SK-N-SH treated with all-trans-retinoic acid at 6 μM for 48 hours (cell line): Measurements from ENCODE around the gene FCGBP.

Experiments used
- ESRRG ChIP-seq: fragments of 250-450 bp; sonication (Bioruptor Pico); IDR thresholded peaks from 2 replicates; pipeline ENCODE4 v1.6.1; 2021; ENCODE audit warnings: mild to moderate bottlenecking
- TOX ChIP-seq: fragments of 250-450 bp; sonication (Bioruptor Pico); IDR thresholded peaks from 2 replicates; pipeline ENCODE4 v1.8.0; 2021; ENCODE audit warnings: mild to moderate bottlenecking, moderate library complexity, borderline replicate concordance

- TF ChIP-seq TOX (CRISPR knock-in tag) (no peak), ESRRG (no peak)
These were observed 10.0 kb downstream of the FCGBP start for GRCh38 chr19:39924389-39924788.
